ENCODE data around the gene PLEKHN1.
A peak's percentile ranks its signal among the peaks of the same experiment; 100 is the strongest.

The PLEKHN1 gene

DNA sequence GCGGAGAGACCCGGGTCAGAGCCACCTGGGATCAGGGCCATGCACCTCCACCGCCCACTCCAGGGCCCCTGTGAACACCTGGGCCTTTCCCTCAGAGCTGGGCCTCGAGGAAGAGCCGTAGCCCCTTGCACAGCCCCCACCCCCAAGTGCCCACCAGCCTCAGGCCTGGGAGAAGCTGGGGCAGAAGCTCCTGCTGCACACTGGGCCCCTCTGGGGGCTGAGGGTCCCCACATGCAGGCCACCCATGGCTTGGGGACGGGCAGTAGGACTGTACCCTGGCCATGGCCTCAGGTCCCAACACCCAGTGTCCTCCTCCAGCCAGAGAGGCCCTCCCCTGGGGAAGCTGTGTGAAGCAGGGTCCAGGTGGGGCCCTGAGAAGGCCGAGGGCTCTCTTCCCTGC lies 13.7 kb upstream of the PLEKHN1 start:
- H3K4me3 ChIP-seq (ENCODE audit: low read depth, low read length) = no peak overlapping the region
- no peak for TF ChIP-seq CTCF (IDR thresholded peaks at IDR 0.05; ENCODE audit: control insufficient read depth, extremely low read depth, insufficient read depth)
- DNase-seq (ENCODE audit: low read depth) = no peak

- H3K4me3 ChIP-seq (ENCODE audit: low read depth, low read length) = no peak overlapping the region
- no peak for DNase-seq (ENCODE audit: low read depth)
- TF ChIP-seq CTCF (IDR thresholded peaks at IDR 0.05; ENCODE audit: control insufficient read depth, extremely low read depth, insufficient read depth) = no peak
Measured at GRCh38 chr1:953524-954320, 12.6 kb upstream of the PLEKHN1 start.

DNA sequence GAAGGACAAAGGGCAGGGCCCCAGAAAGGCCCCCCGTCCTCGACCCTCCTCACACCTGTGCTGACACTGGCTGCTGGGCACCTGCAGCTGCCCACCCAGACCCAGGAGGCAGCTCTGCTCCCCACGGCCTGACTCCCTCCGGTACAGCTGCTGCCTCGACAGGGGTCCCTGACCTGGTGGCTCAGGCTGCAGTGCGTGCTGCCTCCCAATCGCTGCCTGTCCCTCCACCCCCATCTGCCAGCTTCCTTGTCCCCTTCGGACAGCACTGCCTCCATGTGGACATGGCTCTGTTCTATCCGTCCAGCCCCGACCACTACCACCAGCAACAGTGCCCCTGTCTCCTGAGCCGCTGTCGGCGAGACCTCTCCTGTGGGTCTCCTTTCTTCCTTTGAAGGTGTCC lies 11.4 kb upstream of the PLEKHN1 start:
- DNase-seq (ENCODE audit: low read depth) = no peak
- no peak for TF ChIP-seq CTCF (IDR thresholded peaks at IDR 0.05; ENCODE audit: control insufficient read depth, extremely low read depth, insufficient read depth)

DNA sequence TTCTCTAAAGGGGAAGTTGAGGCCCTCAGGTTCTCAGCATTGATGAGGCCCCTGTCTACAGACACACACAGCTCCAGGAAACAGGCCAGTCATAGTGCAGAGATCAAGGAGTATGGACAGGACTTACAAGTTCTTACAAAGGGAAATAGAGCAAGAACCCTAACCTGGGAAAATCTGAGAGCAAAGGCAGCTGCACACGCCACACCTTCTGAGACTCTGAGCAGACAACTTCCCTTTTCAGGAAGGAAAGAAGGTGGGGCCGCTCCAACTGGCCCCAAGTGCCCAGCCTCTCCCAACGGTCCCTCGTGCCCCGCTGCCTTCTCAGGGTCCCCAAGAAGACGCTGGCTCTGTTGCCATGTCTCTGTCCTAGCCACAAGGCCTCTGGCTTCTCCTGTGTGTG lies 10.8 kb upstream of the PLEKHN1 start:
- TF ChIP-seq CTCF (IDR thresholded peaks at IDR 0.05; ENCODE audit: control insufficient read depth, extremely low read depth, insufficient read depth) = no peak
- H3K4me3 ChIP-seq (ENCODE audit: low read depth, low read length) = no peak overlapping the region
- no peak for DNase-seq (ENCODE audit: low read depth)

More for the DNA sequence above, 11.4 kb upstream of the PLEKHN1 start:
- H3K4me3 ChIP-seq (ENCODE audit: low read depth, low read length) = no peak overlapping the region

- no peak overlapping the region for H3K4me3 ChIP-seq (ENCODE audit: low read depth, low read length)
- TF ChIP-seq CTCF (IDR thresholded peaks at IDR 0.05; ENCODE audit: control insufficient read depth, extremely low read depth, insufficient read depth) = no peak
- no peak for DNase-seq (ENCODE audit: low read depth)
Measured at GRCh38 chr1:956636-957035, 9.6 kb upstream of the PLEKHN1 start.

DNA sequence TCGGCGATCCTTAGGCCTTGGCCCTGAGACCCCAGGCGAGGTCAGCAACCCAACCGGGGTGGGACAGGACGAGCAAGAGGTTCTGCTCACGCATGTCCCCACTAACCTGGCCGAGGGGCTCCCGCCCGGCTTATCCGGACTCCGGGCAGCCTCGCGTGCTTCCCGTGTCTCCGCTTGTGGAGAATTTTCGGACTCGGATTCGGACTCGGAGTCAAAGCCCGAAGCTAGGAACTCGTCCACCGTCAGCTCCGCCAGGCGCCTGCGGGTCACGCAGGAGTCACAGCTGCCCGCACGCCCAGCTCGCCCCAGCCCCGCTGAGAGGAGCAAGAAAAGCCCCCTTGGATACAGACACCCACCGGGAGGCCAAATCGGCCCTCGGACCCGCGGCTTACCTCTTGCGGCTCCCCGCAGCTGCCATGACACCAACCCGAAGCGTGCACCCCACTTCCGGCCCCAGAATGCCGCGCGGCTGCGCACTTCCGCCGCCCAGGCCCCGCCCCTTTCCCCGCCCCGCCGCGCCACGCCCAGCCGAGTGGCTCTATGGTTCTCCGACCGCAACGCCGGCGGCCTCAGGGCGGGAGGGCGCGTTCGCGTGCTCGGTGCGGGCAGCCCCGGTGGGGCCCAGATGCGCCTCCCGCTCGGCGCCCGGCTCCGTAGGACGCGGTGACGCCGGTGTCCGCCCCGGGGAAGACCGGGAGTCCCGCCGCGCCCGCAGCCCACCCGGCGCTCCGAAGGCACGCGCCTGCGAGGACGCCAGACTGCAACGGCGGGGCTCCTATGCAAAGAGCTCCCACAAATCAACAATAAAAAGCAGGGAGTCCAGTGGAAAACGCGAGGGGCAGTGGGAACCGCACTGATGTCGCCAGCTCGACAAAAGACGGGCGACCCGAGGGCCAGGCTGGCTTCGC lies 7.2 kb upstream of the PLEKHN1 start, which contains the start of gene NOC2L:
Gene NOC2L (minus strand): TSS at position 434 of the 908 bp plus-strand sequence. CDS start 16 bp downstream, at position 418.
- TF ChIP-seq CTCF (IDR thresholded peaks at IDR 0.05; ENCODE audit: control insufficient read depth, extremely low read depth, insufficient read depth) = no peak
- peak; percentile 35 for DNase-seq (ENCODE audit: low read depth)
- H3K4me3 ChIP-seq (ENCODE audit: low read depth, low read length) = peak within 1 kb of the TSS; percentile 72
